HPDE6-E6E7 (cell line): Measurements from ENCODE around the gene TNPO1.
"Not testable (repeated sequence)": the region's sequence is repeated elsewhere in the genome, so short reads cannot be mapped to it uniquely, and the experiment has no call there.

ENCODE experiments used
- DNase-seq: peaks from one replicate; pipeline ENCODE4 v3.0.0; 2011; ENCODE audit warnings: missing footprints; ENCODE audit errors: extremely low spot score

The TNPO1 gene

DNA sequence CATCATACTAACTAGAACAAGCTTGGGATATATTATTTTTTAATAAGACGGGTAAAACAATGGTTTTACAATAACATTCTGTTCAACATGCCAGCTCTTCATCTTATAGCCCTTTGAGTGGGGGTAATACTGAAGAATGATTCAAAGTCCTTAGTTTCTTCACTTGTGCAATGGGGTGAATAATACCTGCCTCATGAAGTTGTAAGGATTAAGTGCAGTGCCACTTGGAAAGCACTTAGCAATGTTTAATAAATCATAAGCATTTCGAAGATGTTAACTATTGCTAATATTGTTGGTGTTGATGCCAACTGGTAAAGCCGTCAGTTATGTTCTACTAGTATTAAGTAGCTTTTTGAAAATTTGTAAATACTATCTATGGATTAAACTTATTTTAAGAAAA lies 38.0 kb downstream of the TNPO1 start:
- no peak for DNase-seq

- DNase-seq, result no peak
Observed at GRCh38 chr5:72855821-72856220, 39.4 kb downstream of the TNPO1 start.

GRCh38 chr5:72857396-72857795 lies 40.9 kb downstream of the TNPO1 start:
- no peak for DNase-seq

DNA sequence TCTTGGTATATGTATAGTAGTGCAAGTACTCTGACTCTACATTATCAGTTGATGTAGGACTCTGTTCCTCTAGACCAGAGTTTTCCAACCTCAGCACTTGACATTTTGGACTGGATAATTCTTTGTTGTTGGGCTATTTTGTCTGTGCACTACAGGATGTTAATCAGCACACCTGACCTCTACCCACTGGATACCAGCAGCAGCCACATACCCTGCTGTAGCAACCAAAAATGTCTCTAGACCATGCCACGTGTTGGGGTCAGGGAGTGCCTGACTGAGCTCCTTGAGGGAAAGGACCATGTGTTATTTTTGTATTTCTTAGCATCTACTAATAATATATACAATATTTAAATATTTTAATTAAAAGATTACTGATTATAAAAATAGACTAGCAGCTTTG lies 42.7 kb downstream of the TNPO1 start:
- DNase-seq, result no peak

- no peak for DNase-seq
Observed at GRCh38 chr5:72860499-72860898, 44.0 kb downstream of the TNPO1 start.

GRCh38 chr5:72871366-72872024 lies 55.0 kb downstream of the TNPO1 start:
- no peak for DNase-seq

- no peak for DNase-seq
Observed at GRCh38 chr5:72878854-72879253, 62.4 kb downstream of the TNPO1 start.

GRCh38 chr5:72882989-72883388 lies 66.5 kb downstream of the TNPO1 start:
- no peak for DNase-seq

GRCh38 chr5:72883850-72884249 lies 67.4 kb downstream of the TNPO1 start:
- DNase-seq, result no peak

- no peak for DNase-seq
Observed at GRCh38 chr5:72884892-72885291, 68.4 kb downstream of the TNPO1 start.

DNA sequence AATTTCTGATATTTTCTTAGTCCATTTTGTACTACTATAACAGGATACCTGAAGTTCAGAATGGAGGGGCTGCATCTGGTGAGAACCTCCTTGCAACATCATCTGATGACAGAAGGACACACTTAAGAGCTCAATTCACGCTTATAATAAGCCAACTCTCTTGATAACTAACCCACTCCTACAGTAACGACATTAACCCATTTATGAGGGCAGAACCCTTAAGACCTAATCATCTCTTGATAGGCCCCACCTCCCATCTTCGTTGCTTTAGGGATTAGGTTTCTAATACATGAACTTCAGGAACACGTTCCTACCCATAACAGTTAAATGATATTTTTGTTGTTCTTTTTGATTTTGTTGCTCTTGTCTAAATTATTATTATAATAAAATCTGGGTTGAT lies 69.4 kb downstream of the TNPO1 start:
- DNase-seq, result no peak

DNA sequence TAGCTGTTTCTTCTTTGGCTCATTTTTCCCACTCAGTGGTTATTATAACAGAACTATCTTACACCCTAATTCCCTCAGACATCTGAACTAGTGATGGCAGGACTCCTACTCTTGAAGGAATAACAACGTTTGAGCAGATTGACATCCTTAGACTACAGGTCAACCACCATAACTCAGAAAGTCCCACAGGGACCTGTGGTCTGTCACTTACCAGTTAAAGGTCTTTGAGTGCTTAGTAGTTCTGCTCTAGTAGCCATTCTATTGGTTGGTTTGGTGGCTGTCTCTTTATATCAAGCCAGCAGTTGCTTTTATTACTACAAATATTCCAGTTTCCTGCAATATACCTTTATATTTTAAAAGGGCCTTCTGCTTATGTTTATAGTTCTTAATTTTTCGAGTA lies 72.1 kb downstream of the TNPO1 start:
- DNase-seq, result no peak

GRCh38 chr5:72889324-72889723 lies 72.9 kb downstream of the TNPO1 start:
- no peak for DNase-seq

DNA sequence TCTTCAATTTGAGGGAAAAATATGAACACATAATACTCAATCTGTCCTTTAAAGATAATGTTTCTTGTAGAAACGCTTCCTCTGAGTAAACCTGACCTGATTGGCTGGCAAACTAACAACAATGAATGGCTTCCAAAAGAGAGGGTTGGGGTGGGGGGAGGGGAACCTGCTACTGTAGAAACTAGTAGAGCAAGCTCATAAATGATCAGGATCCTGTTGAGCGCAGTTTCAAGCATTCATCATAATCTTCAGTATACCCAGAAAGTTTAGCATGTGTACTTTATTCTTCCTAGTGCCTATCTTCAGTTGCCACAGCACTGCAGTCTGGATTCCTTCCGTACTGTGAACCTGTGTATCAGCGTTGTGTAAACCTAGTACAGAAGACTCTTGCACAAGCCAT lies 76.4 kb downstream of the TNPO1 start:
- no peak for DNase-seq

GRCh38 chr5:72895758-72896157 lies 79.3 kb downstream of the TNPO1 start:
- DNase-seq, result no peak

- no peak for DNase-seq
Observed at GRCh38 chr5:72906806-72907205, 90.3 kb downstream of the TNPO1 start.

DNA sequence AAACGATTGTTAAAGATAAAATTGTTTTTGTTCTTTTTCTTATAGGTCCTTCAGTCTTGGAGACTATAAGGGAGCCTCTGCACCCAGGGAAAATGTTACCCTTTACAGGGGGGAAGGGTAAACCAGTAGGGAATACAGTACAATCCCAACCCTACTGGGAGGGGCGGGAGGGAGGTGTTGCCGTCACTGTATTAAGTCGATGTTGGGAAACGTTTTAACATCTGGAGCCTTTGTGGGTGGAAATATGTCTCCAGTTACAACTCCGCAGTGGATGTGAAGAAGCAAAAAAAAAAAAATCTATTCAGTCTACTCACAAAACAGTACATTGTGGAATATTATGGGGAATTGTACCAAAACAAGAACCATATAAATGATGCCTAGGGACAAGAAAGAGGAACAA lies 92.2 kb downstream of the TNPO1 start:
- DNase-seq, result no peak

DNA sequence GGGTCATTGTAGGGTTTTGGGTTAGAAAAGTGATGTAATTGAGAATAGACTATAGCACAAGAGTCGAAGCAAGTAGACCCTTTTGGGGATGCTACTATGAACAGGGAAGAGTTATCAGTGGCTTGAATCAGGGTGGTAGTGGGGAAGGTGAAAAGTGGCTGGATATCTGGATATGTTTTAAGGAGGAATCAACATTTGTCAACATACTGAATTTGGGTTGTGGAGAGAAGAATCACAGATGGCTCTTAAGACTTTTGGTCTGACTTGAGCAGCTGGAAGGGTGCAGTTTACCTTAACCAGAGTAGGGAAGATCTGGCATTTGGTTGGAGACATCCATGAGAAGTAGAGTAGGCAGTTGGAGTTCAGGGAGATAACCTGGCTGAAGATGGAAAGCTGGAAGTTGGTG lies 100.9 kb downstream of the TNPO1 start:
- no peak for DNase-seq

DNA sequence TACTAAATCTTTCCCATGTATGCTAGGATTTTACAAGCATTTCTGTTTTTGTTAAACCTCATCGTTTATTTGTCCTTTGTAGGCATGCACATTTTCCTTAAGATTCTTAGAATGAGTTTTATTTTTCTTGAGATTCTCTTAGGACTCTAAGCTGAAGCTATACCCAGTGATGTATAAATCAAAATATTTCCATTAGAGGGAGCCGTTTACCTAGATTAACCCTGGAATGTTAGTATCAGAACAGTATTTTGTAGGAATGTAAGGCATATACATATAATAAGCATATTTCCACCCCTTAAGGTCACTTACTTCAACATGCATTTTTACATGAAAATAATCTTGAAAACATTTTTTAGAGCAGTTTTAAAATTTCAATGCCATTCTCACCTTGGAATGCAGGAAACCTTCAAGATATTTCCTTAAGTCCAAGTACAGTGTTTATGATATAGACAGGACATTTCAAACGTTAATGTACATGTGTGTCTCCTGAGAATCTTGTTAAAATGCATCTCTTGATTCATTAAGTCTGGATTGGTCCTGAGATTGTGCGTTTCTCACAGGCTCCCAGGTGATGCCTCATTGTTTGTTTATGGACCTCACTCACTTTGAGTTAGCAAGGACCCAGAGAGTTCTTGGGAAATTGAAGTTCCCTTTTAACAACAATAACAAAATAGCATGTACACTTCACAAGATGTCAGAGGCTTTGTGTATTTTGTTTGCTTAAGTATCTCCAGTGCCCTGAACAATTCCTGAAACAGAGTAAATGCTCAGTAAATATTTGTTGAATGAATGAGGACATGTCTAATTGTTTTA lies 104.4 kb downstream of the TNPO1 start:
- peak; percentile 22 for DNase-seq

DNA sequence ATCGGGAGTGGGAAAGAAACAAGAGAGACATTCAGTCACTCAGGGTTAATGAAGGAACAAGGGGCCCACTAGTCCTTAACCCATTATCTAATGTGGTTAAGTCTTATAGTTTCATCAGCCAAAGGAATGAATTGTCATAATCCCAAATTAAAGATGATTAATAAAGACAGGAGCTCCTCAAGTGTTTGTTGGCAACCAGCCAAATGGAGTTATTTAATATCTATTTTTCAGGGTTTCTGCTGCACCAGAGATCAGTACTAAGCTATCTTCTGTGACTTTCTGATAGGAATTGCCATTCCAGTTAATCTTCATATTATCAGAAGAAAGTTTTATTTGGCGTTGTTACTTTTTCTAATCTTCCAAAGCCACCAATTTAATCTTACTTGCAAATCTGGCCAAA lies 105.4 kb downstream of the TNPO1 start:
- DNase-seq, result no peak

GRCh38 chr5:72922422-72922821 lies 106.0 kb downstream of the TNPO1 start:
- DNase-seq, result no peak

DNA sequence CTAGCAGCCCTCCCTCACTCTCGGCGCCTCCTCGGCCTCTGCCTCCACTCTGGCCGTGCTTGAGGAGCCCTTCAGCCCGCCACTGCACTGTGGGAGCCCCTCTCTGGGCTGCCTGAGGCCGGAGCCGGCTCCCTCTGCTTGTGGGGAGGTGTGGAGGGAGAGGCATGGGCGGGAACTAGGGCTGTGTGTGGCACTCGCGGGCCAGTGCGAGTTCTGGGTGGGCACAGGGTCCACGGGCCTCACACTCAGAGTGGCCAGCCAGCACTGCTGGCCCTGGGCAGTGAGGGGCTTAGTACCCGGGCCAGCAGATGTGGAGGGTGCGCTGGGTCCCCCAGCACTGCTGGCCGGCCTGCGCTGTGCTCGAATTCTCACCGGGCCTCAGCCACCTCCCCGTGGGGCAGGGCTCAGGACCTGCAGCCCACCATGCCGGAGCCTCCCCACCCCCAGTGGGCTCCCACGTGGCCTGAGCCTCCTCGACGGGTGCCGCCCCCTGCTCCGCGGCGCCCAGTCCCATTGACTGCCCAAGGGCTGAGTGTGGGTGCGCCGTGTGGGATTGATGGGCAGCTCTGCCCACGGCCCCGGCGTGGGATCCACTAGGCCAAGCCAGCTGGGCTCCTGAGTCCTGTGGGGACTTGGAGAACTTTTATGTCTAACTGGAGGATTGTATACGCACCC lies 109.0 kb downstream of the TNPO1 start:
- DNase-seq, result no peak

DNA sequence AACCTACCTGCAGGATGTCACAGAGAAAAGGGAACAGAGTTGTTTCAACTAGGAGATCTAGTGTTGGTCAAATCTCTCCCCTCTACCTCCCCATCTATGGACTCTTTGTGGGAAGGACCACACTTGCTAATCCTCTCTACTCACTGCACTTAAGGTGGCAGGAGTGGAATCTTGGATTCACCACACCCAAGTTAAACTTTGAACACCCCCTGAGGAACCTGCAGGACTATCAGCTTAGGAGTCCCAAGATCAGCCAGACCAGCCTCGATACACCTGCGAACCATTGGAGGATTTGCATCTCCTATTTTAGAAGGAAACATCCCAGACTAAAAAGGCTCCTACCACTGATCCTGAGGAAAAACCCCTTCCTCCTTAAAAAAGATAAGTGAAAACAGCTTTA lies 116.2 kb downstream of the TNPO1 start:
- not testable (repeated sequence) for DNase-seq
